Upper lobe of left lung (tissue), 6 donors: Measurements from ENCODE around the gene MATN4. TPM values are rescaled to one million over a fixed set of nuclear protein-coding genes. Genes with fewer than 3 reads are reported as not detected.

Experiments
- ATAC-seq, 2 donors: fragments of 200-7000 bp; cut with Tn5 transposase; one replicate each; pipeline ENCODE4 v1.9.1; 2022; ENCODE audit warnings: mild to moderate bottlenecking in 2 of 2, moderate library complexity in 2 of 2; ENCODE audit not compliant: low FRiP score in 2 of 2
- DNase-seq, 2 donors: peaks; one replicate each; pipeline ENCODE4 v3.0.0-alpha.2; 2019 to 2020
- H3K27ac ChIP-seq, 4 donors: fragments of 200-600 bp; sonication (generic); one replicate each; pipeline ENCODE4 v1.5.1; 2016 to 2019
- H3K27me3 ChIP-seq, 4 donors: fragments of 200-600 bp; sonication (generic); one replicate each; pipeline ENCODE4 v1.5.1; 2017 to 2019
- H3K36me3 ChIP-seq, 4 donors: fragments of 200-600 bp; sonication (generic); one replicate each; pipeline ENCODE4 v1.5.1; 2016 to 2019
- H3K4me1 ChIP-seq, 4 donors: fragments of 200-600 bp; sonication (generic); one replicate each; pipeline ENCODE4 v1.5.1; 2018 to 2019
- H3K4me3 ChIP-seq, 4 donors: fragments of 200-600 bp; sonication (generic); one replicate each; pipeline ENCODE4 v1.5.1; 2017 to 2019; ENCODE audit warnings: mild to moderate bottlenecking in 2 of 4, moderate library complexity in 1 of 4
- H3K9me3 ChIP-seq, 4 donors: fragments of 200-600 bp; sonication (generic); one replicate each; pipeline ENCODE4 v1.5.1; 2018 to 2019
- EP300 ChIP-seq, 4 donors: sonication (generic); formaldehyde crosslinking; IDR thresholded peaks; one replicate each; pipeline ENCODE4 v1.5.1; 2017; ENCODE audit warnings: antibody characterized with exemption in 4 of 4, control low read depth in 2 of 4
- POLR2A ChIP-seq, 4 donors: fragments of 450-650 bp; IDR thresholded peaks; one replicate each; pipeline ENCODE4 v1.5.1; 2016 to 2017; ENCODE audit warnings: antibody characterized with exemption in 4 of 4, mild to moderate bottlenecking in 2 of 4
- POLR2AphosphoS5 ChIP-seq, 2 donors: sonication (generic); formaldehyde crosslinking; IDR thresholded peaks; one replicate each; pipeline ENCODE4 v1.5.1; 2017; ENCODE audit warnings: antibody characterized with exemption in 2 of 2
- WGBS, 2 donors: methylation state at CpG; one replicate each; pipeline ENCODE4 v1.1.5; 2017 to 2018; 5-methylcytosine and 5-hydroxymethylcytosine counted together
- total RNA-seq, 6 donors: library from RNA; depleted of rRNA in 4 of 6; stranded (reverse); fragments of >200 nt in 4 of 6; gene quantifications; one replicate each; pipeline versions ENCODE4 v1.1.0 to v1.2.1, GENCODE V29; 2016 to 2021
- TF ChIP-seq, protein P1 (sequence below), 6 experiments: fragments of 450-650 bp in 4 of 6; fragments of 200-600 bp in 2 of 6; sonication (generic) in 2 of 6; IDR thresholded peaks; one replicate each; pipeline ENCODE4 v1.5.1; 2016 to 2019; ENCODE audit warnings: antibody characterized with exemption in 6 of 6
- donor health status: DM: no; HTN: no; CAD: no; lungs with moderate emphysema.
- donor health status: DM: no; HTN: yes; CAD: no; lungs with severe emphysema.

MATN4 gene
- total RNA-seq, 6 donors from 2014 or later: 0.30 to 0.44 TPM; not detected in 4

DNA sequence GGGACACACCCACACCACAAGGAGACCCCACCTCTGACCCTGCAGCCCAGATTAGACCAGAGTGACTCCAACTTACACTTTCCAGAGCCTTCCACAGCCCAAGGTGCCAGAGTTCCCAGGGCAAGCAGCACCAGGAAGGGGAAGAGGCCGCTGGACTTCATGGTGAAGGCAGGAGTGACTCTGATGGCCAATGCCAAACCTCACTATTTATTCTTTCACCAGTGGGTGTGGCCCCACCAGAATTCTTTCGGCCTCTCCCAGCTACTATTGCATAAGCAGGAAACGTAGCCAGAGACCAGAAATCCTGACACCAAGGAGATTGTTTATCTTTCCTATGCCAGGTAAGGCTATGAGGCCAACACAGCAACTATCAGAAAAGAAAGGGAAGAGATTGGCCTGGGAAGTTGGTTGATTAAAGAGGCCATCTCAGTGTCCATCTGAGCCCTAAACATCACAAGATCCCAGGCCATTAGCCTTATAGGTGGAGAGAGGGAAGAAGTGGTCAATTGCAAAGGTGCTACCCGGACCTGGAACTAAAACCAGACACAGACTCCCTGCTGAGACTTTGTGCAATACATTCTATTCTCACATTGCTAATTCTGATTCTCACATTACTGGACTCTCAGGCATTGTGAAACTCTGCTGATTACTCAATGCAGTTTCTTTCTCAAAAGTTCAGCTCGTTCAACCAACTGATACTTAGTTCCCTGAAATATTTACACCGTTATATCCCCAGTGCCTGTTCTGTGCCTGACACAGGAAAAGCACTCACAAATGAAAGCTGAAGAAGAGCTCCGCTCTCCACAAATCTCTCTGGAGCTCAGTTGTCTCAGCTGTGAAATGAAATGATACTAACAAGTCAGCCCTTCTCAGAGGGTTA, 53.5 kb downstream of the MATN4 start, which contains the start of gene SLPI:
Gene SLPI, minus strand, starts transcription at position 182 of the 880 bp plus-strand sequence. Its CDS starts 21 bp downstream, at position 161.
- WGBS, 2 donors: 10 to 16% methylated on average over 7 of the region's 7 CpGs

DNA sequence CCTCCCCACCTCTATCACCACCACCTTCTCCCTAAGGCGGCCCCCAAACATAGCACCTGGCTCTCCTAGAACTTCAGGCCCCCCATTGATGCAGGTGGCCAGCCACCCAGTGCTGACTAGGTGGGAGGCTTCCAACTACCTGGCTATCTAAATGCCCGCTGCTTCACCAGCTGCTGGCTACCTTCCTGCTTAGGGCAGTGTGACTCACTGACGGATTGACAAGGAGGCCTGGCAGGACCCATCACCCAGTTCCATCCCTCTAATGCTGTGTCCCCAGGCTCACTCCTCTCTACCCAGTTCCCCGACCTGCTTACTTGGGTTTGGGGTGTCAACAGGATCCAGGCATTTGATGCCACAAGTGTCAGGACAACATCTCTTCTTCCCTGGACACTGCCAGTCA, 54.8 kb downstream of the MATN4 start:
- ATAC-seq (no peak), DNase-seq (no peak)
- 70 to 86% methylated on average over 3 to 4 of the region's 4 CpGs for WGBS, 2 donors
- H3K4me1 ChIP-seq: peaks cover 20 to 59% (median 29%) of the 10 kb centered on the region in 4 donors
- H3K9me3 ChIP-seq: no peaks in the 10 kb centered on the region
- TF ChIP-seq, protein P1, sequence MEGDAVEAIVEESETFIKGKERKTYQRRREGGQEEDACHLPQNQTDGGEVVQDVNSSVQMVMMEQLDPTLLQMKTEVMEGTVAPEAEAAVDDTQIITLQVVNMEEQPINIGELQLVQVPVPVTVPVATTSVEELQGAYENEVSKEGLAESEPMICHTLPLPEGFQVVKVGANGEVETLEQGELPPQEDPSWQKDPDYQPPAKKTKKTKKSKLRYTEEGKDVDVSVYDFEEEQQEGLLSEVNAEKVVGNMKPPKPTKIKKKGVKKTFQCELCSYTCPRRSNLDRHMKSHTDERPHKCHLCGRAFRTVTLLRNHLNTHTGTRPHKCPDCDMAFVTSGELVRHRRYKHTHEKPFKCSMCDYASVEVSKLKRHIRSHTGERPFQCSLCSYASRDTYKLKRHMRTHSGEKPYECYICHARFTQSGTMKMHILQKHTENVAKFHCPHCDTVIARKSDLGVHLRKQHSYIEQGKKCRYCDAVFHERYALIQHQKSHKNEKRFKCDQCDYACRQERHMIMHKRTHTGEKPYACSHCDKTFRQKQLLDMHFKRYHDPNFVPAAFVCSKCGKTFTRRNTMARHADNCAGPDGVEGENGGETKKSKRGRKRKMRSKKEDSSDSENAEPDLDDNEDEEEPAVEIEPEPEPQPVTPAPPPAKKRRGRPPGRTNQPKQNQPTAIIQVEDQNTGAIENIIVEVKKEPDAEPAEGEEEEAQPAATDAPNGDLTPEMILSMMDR (IDR thresholded peaks at IDR 0.05): no peak
- no peak for TF ChIP-seq EP300 (IDR thresholded peaks at IDR 0.05)
- no peaks in the 10 kb centered on the region for H3K27me3 ChIP-seq
- H3K36me3 ChIP-seq: no peaks in the 10 kb centered on the region
- peak overlapping the region in 3 of 4 donors; percentile 45 to 55 (median 48) for H3K4me3 ChIP-seq
- peak overlapping the region in 3 of 4 donors; percentile 83 for H3K27ac ChIP-seq

More for the DNA sequence above, 53.5 kb downstream of the MATN4 start, which contains the start of gene SLPI:
- H3K4me3 ChIP-seq: peak within 1 kb of the TSS; percentile 16 to 55 (median 46)
- peak within 1 kb of the TSS; percentile 74 to 83 (median 83) for H3K27ac ChIP-seq
- H3K36me3 ChIP-seq: no peaks in the 10 kb centered on the region
- DNase-seq: peak in 1 of 2 donors; percentile 79
- H3K9me3 ChIP-seq: no peaks in the 10 kb centered on the region
- peak; percentile 85 to 90 for ATAC-seq
- TF ChIP-seq, protein P1 (IDR thresholded peaks at IDR 0.05): no peak
- peak in 3 of 4 donors; percentile 46 to 93 (median 80) for TF ChIP-seq POLR2A (IDR thresholded peaks at IDR 0.05)
- TF ChIP-seq POLR2AphosphoS5 (IDR thresholded peaks at IDR 0.05): peak; percentile 28 to 89
- TF ChIP-seq EP300 (IDR thresholded peaks at IDR 0.05): peak in 1 of 4 donors; percentile 56
- no peaks in the 10 kb centered on the region for H3K27me3 ChIP-seq
- H3K4me1 ChIP-seq: peaks cover 20 to 52% (median 29%) of the 10 kb centered on the region in 4 donors

DNA sequence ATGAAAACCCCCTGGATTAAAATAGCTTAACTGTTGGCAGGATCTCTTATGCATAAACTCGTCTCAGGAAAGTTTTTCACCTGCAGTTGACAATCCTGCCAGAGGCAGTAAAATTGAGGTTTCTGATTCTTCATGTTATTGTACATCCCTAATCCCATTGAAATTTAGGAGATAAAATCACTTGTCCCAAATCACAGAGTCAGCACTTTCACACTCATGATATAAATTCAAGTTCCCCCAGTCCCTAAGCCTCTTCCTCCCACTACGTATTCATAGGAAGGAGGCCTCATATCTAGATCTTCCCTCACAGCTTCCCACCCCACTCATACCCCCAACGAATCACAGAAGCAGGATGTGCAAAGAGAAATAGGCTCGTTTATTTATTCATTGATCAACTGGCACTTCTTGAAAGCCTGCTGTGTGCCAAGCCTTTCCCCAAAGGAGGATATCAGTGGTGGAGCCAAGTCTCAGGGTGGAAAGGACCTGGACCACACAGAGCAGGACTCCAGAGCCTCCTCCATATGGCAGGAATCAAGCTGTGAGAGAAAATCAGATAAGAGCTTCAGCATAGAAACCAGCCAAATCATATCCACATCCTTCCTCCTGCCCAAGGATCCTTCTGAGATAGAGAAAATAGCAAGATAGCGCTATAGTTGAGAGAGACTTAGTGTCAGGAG, 56.1 kb downstream of the MATN4 start:
- TF ChIP-seq POLR2AphosphoS5 (IDR thresholded peaks at IDR 0.05) (no peak), POLR2A (IDR thresholded peaks at IDR 0.05) (no peak)
- TF ChIP-seq, protein P1 (IDR thresholded peaks at IDR 0.05): no peak
- H3K27ac ChIP-seq: peak overlapping the region in 3 of 4 donors; percentile 83
- WGBS, 2 donors: 21 to 28% methylated on average over 5 of the region's 5 CpGs
- no peak for DNase-seq
- no peaks in the 10 kb centered on the region for H3K9me3 ChIP-seq
- H3K4me1 ChIP-seq: peaks cover 20 to 66% (median 30%) of the 10 kb centered on the region in 4 donors
- no peak for ATAC-seq
- no peaks in the 10 kb centered on the region for H3K27me3 ChIP-seq
- peak overlapping the region in 3 of 4 donors; percentile 45 to 55 (median 48) for H3K4me3 ChIP-seq
- no peaks in the 10 kb centered on the region for H3K36me3 ChIP-seq

DNA sequence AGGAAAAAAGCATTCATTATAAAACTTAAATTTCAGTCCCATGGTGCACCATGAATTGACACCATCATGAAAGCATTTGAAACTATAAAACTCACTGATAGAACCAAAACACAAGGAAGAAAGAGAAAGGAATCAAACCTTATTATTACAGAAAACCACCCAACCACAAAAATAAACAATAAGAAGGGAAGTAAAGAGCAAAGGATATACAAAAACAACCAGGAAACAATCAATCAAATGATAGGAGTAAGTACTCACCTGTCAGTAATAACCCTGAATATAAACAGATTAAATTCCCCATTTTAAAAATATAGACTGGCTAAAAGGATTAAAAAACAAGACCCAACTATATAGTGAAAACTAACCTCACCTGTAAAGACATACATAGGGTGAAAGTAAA, 59.5 kb downstream of the MATN4 start:
- ATAC-seq: no peak
- Histone ChIP-seq H3K27ac (no peak overlapping the region), H3K9me3 (no peaks in the 10 kb centered on the region), H3K27me3 (no peaks in the 10 kb centered on the region), H3K4me1 (peaks cover 0 to 41% (median 10%) of the 10 kb centered on the region in 4 donors), H3K4me3 (no peak overlapping the region), H3K36me3 (no peaks in the 10 kb centered on the region)
- TF ChIP-seq EP300 (IDR thresholded peaks at IDR 0.05) (no peak), POLR2AphosphoS5 (IDR thresholded peaks at IDR 0.05) (no peak), POLR2A (IDR thresholded peaks at IDR 0.05) (no peak)
- TF ChIP-seq, protein P1 (IDR thresholded peaks at IDR 0.05): no peak
- DNase-seq: no peak
